MCF 10A (cell line): ENCODE data around the gene FNBP1. TPM values are rescaled to one million over a fixed set of nuclear protein-coding genes. Genes with fewer than 3 reads are reported as not detected.

Experiments
- BruUV-seq: library from RNA; stranded (reverse); fragments of 400-500 nt; replicated peaks from 2 replicates; lab custom pipeline; 2021; lab: Mats Ljungman, UMichigan
- CTCF ChIA-PET: fragments of 300-600 bp; sonication (Branson Sonifier 250); formaldehyde crosslinking; extraction: SDS; loops from one replicate; lab custom pipeline; 2021; ENCODE audit warnings: antibody characterized with exemption, inconsistent platforms; lab: Yijun Ruan, JAX
- POLR2A ChIA-PET: fragments of 300-600, 350-650 bp; sonication (Branson Sonifier 250); formaldehyde crosslinking; extraction: SDS; loops from one replicate; lab custom pipeline; 2020; ENCODE audit warnings: antibody characterized with exemption, inconsistent platforms; lab: Yijun Ruan, JAX
- DNase-seq: peaks from one replicate; pipeline ENCODE4 v3.0.0-alpha.2; 2018; ENCODE audit not compliant: unreplicated experiment
- H3K27ac Mint-ChIP-seq: one replicate; pipeline ENCODE4 v1.8.0; 2022; ENCODE audit warnings: mild to moderate bottlenecking, low read depth, mixed read lengths; ENCODE audit not compliant: unreplicated experiment
- H3K27me3 Mint-ChIP-seq: one replicate; pipeline ENCODE4 v1.8.0; 2022; ENCODE audit warnings: mixed read lengths; ENCODE audit not compliant: insufficient read depth, unreplicated experiment
- H3K36me3 Mint-ChIP-seq: one replicate; pipeline ENCODE4 v1.8.0; 2022; ENCODE audit warnings: mild to moderate bottlenecking, moderate library complexity, mixed read lengths; ENCODE audit not compliant: insufficient read depth, unreplicated experiment
- H3K4me1 Mint-ChIP-seq: one replicate; pipeline ENCODE4 v1.8.0; 2022; ENCODE audit warnings: mixed read lengths; ENCODE audit not compliant: insufficient read depth, unreplicated experiment
- H3K4me3 Mint-ChIP-seq: one replicate; pipeline ENCODE4 v1.8.0; 2022; ENCODE audit warnings: mild to moderate bottlenecking, moderate library complexity, mixed read lengths; ENCODE audit not compliant: unreplicated experiment
- H3K9me3 Mint-ChIP-seq: one replicate; pipeline ENCODE4 v1.8.0; 2022; ENCODE audit warnings: mixed read lengths; ENCODE audit not compliant: unreplicated experiment
- intact Hi-C: fragments of 100-400 bp; cut with micrococcal nuclease; formaldehyde crosslinking; loops from 2 replicates; pipeline ENCODE4 v1.14.1; 2022
- total RNA-seq: library from RNA; stranded (reverse); gene quantifications from 2 replicates; pipeline ENCODE4 v1.2.3, GENCODE V29; 2022
- TF ChIP-seq, protein P1 (sequence below): fragments of 200-600 bp; IDR thresholded peaks from one replicate; pipeline ENCODE4 v1.8.0; 2022; ENCODE audit warnings: antibody characterized with exemption, mild to moderate bottlenecking; ENCODE audit not compliant: unreplicated experiment

Gene FNBP1
- total RNA-seq, 1 experiment from 2014 or later: 24.4 TPM

DNA sequence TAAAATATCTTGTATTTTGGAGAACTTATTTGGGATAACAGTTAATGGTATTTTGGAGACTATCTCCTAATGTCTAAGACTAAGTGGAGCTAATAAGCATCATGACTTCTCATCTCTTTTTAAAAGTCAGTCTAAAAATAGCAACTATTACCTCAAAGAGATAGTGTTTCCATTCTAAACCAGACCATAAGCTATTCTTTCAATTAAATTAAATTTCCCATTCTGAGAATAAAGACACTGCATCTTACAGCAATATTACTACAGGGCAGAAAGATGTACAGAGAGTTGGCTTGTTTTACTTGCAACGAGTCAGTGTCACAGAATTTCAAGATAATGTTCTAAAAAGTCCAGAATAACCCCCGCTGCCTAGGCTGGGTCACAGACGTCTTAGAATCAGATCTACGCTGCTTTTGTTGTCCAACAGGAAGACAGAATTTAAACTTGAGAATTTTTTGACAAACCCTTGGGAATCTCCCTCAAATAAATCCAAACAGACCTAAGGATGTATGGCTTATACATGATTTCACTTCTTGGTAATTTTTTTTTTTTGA, 108.9 kb downstream of the FNBP1 start:
- H3K9me3 Mint-ChIP-seq: no peaks in the 10 kb centered on the region
- no peaks in the 10 kb centered on the region for H3K27me3 Mint-ChIP-seq
- no TSS peak for BruUV-seq
- H3K4me1 Mint-ChIP-seq: no peaks in the 10 kb centered on the region
- no peak overlapping the region for H3K4me3 Mint-ChIP-seq
- intact Hi-C loops: no loop called here
- TF ChIP-seq, protein P1, sequence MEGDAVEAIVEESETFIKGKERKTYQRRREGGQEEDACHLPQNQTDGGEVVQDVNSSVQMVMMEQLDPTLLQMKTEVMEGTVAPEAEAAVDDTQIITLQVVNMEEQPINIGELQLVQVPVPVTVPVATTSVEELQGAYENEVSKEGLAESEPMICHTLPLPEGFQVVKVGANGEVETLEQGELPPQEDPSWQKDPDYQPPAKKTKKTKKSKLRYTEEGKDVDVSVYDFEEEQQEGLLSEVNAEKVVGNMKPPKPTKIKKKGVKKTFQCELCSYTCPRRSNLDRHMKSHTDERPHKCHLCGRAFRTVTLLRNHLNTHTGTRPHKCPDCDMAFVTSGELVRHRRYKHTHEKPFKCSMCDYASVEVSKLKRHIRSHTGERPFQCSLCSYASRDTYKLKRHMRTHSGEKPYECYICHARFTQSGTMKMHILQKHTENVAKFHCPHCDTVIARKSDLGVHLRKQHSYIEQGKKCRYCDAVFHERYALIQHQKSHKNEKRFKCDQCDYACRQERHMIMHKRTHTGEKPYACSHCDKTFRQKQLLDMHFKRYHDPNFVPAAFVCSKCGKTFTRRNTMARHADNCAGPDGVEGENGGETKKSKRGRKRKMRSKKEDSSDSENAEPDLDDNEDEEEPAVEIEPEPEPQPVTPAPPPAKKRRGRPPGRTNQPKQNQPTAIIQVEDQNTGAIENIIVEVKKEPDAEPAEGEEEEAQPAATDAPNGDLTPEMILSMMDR: no peak
- no peak for DNase-seq
- no peak overlapping the region for H3K27ac Mint-ChIP-seq
- H3K36me3 Mint-ChIP-seq: peaks cover under 1% of the 10 kb centered on the region
- ChIA-PET POLR2A (no interaction called here), CTCF (interaction anchor here (0.6 kb wide), 1 partner anchor 47 kb away, joined by 3 read pairs; no protein-coding TSS in a partner anchor)

- CTCF ChIA-PET: interaction anchor here (0.6 kb wide), 1 partner anchor 47 kb away, joined by 3 read pairs; no protein-coding TSS in a partner anchor
- Mint-ChIP-seq H3K4me3 (no peak overlapping the region), H3K4me1 (no peaks in the 10 kb centered on the region), H3K36me3 (peaks cover 7% of the 10 kb centered on the region), H3K27ac (no peak overlapping the region), H3K9me3 (no peaks in the 10 kb centered on the region), H3K27me3 (no peaks in the 10 kb centered on the region)
- DNase-seq: no peak
- intact Hi-C loops: no loop called here
- POLR2A ChIA-PET: interaction anchor here (1.1 kb wide), 1 partner anchor 120 kb away, joined by 4 read pairs; the partner anchor contains the start of gene GPR107
- no TSS peak for BruUV-seq
- TF ChIP-seq, protein P1: no peak
These were observed 109.6 kb downstream of the FNBP1 start for GRCh38 chr9:129933185-129934040.

- intact Hi-C loops: no loop called here
- no peaks in the 10 kb centered on the region for H3K27me3 Mint-ChIP-seq
- no peak for DNase-seq
- H3K4me1 Mint-ChIP-seq: no peaks in the 10 kb centered on the region
- no peaks in the 10 kb centered on the region for H3K9me3 Mint-ChIP-seq
- no peak overlapping the region for H3K4me3 Mint-ChIP-seq
- H3K36me3 Mint-ChIP-seq: peaks cover 16% of the 10 kb centered on the region
- TF ChIP-seq, protein P1: no peak
- H3K27ac Mint-ChIP-seq: no peak overlapping the region
- ChIA-PET CTCF (no interaction called here), POLR2A (interaction anchor here (0.7 to 1.1 kb wide), 3 partner anchors 15 to 121 kb away, joined by 3 to 4 read pairs (median 4); partner anchors contain the start of gene GPR107)
- BruUV-seq: no TSS peak
These were observed 110.5 kb downstream of the FNBP1 start for GRCh38 chr9:129932303-129933151.
